Hepatocyte (in vitro differentiated cells): ENCODE results near the gene ZC3H7B. TPM values are rescaled to one million over a fixed set of nuclear protein-coding genes. Genes with fewer than 3 reads are reported as not detected.

Experiments used
- DNase-seq: peaks from one replicate; pipeline ENCODE4 v3.0.0-alpha.2; 2016; ENCODE audit warnings: low spot score
- H2AFZ ChIP-seq: fragments of 200-600 bp; sonication (generic); 2 replicates; pipeline ENCODE4 v1.6.0; 2016; ENCODE audit warnings: antibody characterized with exemption, mild to moderate bottlenecking
- H3K27ac ChIP-seq: fragments of 200-600 bp; sonication (generic); 2 replicates; pipeline ENCODE4 v1.5.1; 2016; ENCODE audit warnings: mild to moderate bottlenecking
- H3K27me3 ChIP-seq: fragments of 200-600 bp; sonication (generic); 2 replicates; pipeline ENCODE4 v1.6.1; 2016
- H3K36me3 ChIP-seq: fragments of 200-600 bp; sonication (generic); replicated peaks from 2 replicates; pipeline ENCODE4 v1.5.1; 2016; ENCODE audit warnings: low read depth; ENCODE audit not compliant: insufficient read depth
- H3K4me1 ChIP-seq: fragments of 200-600 bp; sonication (generic); 2 replicates; pipeline ENCODE4 v1.5.1; 2016; ENCODE audit warnings: mild to moderate bottlenecking, moderate library complexity; ENCODE audit not compliant: insufficient read depth
- H3K4me2 ChIP-seq: fragments of 200-600 bp; sonication (generic); 2 replicates; pipeline ENCODE4 v1.6.0; 2016
- H3K4me3 ChIP-seq: fragments of 200-600 bp; sonication (generic); 2 replicates; pipeline ENCODE4 v1.5.1; 2016; ENCODE audit warnings: mild to moderate bottlenecking
- H3K79me2 ChIP-seq: fragments of 200-600 bp; sonication (generic); 2 replicates; pipeline ENCODE4 v1.6.0; 2017; ENCODE audit warnings: mild to moderate bottlenecking
- H3K9me2 ChIP-seq: fragments of 200-600 bp; sonication (generic); replicated peaks from 2 replicates; pipeline ENCODE4 v1.6.0; 2017; ENCODE audit warnings: mild to moderate bottlenecking; ENCODE audit not compliant: insufficient read depth
- H3K9me3 ChIP-seq: fragments of 200-600 bp; sonication (generic); 2 replicates; pipeline ENCODE4 v1.5.1; 2016; ENCODE audit warnings: low read depth, mild to moderate bottlenecking
- H4K20me1 ChIP-seq: fragments of 200-600 bp; sonication (generic); 2 replicates; pipeline ENCODE4 v1.6.0; 2016; ENCODE audit warnings: mild to moderate bottlenecking; ENCODE audit not compliant: insufficient read depth, poor library complexity, severe bottlenecking
- EZH2 ChIP-seq: fragments of 200-600 bp; sonication (generic); IDR thresholded peaks from 2 replicates; pipeline ENCODE4 v1.6.1; 2016; ENCODE audit warnings: antibody characterized with exemption, mild to moderate bottlenecking, borderline replicate concordance
- EZH2phosphoT487 ChIP-seq: fragments of 200-600 bp; sonication (generic); IDR thresholded peaks from one replicate; pipeline ENCODE4 v1.6.1; 2018; ENCODE audit warnings: antibody characterized with exemption, mild to moderate bottlenecking, low read depth, moderate library complexity; ENCODE audit not compliant: unreplicated experiment, severe bottlenecking
- WGBS: methylation state at CpG from one replicate; pipeline ENCODE4 v1.1.6; 2016; ENCODE audit warnings: low lambda C conversion rate; ENCODE audit errors: missing lambda C conversion rate; 5-methylcytosine and 5-hydroxymethylcytosine counted together
- polyA plus RNA-seq: library from polyadenylated mRNA; unstranded; fragments of >200 nt; fragmentation: Nextera tagmentation; extraction: Ambion mirVana; gene quantifications from 2 replicates; pipeline ENCODE4 v1.2.1, GENCODE V29; 2016
- total RNA-seq: library from RNA; depleted of rRNA; stranded (reverse); fragments of >200 nt; gene quantifications from 2 replicates; pipeline ENCODE4 v1.2.3, GENCODE V29; 2014
- TF ChIP-seq, protein P1 (sequence below): fragments of 200-600 bp; sonication (generic); IDR thresholded peaks from 2 replicates; pipeline ENCODE4 v1.5.1; 2016; ENCODE audit warnings: antibody characterized with exemption, mild to moderate bottlenecking; ENCODE audit not compliant: poor library complexity

ZC3H7B gene
- total and polyA plus RNA-seq, 2 experiments from 2014 or later = 6.9 to 30.5 TPM

DNA sequence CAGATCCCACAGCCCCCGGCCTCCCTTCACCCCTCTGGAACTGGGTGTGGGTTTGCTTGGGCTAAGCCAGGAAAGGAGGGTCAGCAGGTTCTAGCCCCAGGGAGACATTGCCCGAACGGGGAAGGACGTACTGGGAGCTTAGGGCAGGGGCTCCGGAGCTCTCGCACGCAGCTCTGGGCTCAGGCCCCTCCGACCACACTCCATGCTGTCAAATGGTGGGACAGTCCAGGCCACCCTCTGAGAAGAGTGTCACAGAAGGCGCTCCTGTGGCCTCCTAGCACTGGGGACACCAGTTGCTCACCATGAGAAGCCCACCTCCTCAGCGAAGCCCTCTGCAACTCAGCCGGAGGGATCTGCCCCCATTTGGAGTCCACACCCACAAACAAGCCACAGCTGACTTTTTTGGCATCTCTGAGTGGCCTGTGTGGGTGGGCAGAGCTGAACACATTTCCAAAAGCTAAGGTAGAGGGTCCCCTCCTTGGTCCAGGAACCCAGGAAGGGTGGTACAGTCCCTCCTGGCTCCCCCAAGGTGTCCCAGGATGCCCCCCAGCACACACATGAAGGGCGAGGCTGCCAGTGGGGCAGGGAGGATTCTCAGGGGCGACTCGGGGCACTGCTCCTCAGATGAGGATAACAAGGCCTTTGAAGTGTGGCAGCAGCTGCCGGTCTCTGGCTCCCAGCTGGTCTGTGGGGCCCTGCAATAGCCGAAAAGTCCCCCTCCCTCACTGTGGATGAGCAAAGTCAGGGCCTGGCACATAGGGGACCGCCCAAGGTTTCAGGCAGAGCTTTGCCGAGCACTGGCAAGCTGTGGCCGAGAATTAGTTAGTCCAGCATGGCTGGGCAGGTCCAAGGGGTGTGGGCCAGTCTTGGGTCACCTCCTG lies 67.5 kb downstream of the ZC3H7B start:
- H3K4me1 ChIP-seq = peaks cover 7% of the 10 kb centered on the region
- no peak for DNase-seq
- H3K79me2 ChIP-seq = no peaks in the 10 kb centered on the region
- H4K20me1 ChIP-seq = no peaks in the 10 kb centered on the region
- no peak overlapping the region for H2AFZ ChIP-seq
- H3K4me3 ChIP-seq = no peak overlapping the region
- H3K27me3 ChIP-seq = no peaks in the 10 kb centered on the region
- no peak overlapping the region for H3K4me2 ChIP-seq
- WGBS = 94% methylated on average over 19 of the region's 19 CpGs
- no peak overlapping the region for H3K27ac ChIP-seq
- TF ChIP-seq EZH2 (no peak), EZH2phosphoT487 (no peak)
- TF ChIP-seq, protein P1, sequence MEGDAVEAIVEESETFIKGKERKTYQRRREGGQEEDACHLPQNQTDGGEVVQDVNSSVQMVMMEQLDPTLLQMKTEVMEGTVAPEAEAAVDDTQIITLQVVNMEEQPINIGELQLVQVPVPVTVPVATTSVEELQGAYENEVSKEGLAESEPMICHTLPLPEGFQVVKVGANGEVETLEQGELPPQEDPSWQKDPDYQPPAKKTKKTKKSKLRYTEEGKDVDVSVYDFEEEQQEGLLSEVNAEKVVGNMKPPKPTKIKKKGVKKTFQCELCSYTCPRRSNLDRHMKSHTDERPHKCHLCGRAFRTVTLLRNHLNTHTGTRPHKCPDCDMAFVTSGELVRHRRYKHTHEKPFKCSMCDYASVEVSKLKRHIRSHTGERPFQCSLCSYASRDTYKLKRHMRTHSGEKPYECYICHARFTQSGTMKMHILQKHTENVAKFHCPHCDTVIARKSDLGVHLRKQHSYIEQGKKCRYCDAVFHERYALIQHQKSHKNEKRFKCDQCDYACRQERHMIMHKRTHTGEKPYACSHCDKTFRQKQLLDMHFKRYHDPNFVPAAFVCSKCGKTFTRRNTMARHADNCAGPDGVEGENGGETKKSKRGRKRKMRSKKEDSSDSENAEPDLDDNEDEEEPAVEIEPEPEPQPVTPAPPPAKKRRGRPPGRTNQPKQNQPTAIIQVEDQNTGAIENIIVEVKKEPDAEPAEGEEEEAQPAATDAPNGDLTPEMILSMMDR = no peak
- no peaks in the 10 kb centered on the region for H3K9me2 ChIP-seq
- H3K9me3 ChIP-seq = no peaks in the 10 kb centered on the region
- no peaks in the 10 kb centered on the region for H3K36me3 ChIP-seq

DNA sequence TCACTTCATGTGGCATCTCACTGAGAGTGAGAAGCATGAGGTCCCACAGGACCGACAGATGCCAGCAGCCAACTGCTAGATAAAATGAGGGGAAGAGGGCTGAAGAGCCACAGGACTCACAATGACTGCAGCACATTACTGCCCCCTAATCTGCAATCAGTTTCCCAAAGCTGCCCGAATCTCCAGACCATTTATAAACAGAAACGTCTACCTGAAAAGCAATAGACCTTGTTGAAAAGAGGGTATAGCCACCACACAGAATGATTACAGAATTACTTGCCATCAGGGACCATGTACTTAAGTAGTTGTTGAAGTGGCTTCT lies 68.1 kb downstream of the ZC3H7B start:
- Histone ChIP-seq H3K4me3 (no peak overlapping the region), H3K27ac (no peak overlapping the region)

DNA sequence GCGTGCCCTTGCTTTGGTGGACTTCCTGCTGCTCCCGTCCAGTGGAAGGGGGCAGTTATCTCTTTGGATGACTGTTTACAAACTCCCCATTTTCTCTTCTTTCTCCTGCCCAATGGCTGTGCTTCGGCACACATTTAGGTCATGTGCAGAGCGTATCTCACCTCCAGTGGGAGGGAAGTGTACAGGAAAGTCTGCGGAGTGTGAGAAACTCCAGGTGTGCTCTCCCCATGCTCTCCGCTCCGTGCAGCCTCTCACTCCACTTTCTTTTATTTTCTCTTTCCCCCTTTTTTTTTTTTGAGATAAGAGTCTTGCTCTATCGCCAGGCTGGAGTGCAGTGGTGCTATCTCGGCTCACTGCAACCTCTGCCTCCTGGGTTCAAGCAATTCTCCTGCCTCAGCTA lies 68.5 kb downstream of the ZC3H7B start:
- no peaks in the 10 kb centered on the region for H3K9me2 ChIP-seq
- no peaks in the 10 kb centered on the region for H3K9me3 ChIP-seq
- H2AFZ ChIP-seq = no peak overlapping the region
- H3K27me3 ChIP-seq = no peaks in the 10 kb centered on the region
- H3K27ac ChIP-seq = no peak overlapping the region
- no peak overlapping the region for H3K4me3 ChIP-seq
- H3K79me2 ChIP-seq = no peaks in the 10 kb centered on the region
- H4K20me1 ChIP-seq = no peaks in the 10 kb centered on the region
- TF ChIP-seq, protein P1 = no peak
- H3K36me3 ChIP-seq = no peaks in the 10 kb centered on the region
- no peak overlapping the region for H3K4me2 ChIP-seq
- H3K4me1 ChIP-seq = peaks cover 7% of the 10 kb centered on the region
- WGBS = 69% methylated on average over 9 of the region's 9 CpGs
- no peak for DNase-seq

More for the DNA sequence above, 68.1 kb downstream of the ZC3H7B start:
- TF ChIP-seq EZH2phosphoT487 (no peak), EZH2 (no peak)
- TF ChIP-seq, protein P1 = no peak
- H4K20me1 ChIP-seq = no peaks in the 10 kb centered on the region
- no peak for DNase-seq
- H3K9me3 ChIP-seq = no peaks in the 10 kb centered on the region
- H2AFZ ChIP-seq = no peak overlapping the region
- H3K9me2 ChIP-seq = no peaks in the 10 kb centered on the region
- H3K4me2 ChIP-seq = no peak overlapping the region
- 77% methylated on average over 3 of the region's 3 CpGs for WGBS
- H3K27me3 ChIP-seq = no peaks in the 10 kb centered on the region
- H3K36me3 ChIP-seq = no peaks in the 10 kb centered on the region
- peaks cover 7% of the 10 kb centered on the region for H3K4me1 ChIP-seq
- H3K79me2 ChIP-seq = no peaks in the 10 kb centered on the region

DNA sequence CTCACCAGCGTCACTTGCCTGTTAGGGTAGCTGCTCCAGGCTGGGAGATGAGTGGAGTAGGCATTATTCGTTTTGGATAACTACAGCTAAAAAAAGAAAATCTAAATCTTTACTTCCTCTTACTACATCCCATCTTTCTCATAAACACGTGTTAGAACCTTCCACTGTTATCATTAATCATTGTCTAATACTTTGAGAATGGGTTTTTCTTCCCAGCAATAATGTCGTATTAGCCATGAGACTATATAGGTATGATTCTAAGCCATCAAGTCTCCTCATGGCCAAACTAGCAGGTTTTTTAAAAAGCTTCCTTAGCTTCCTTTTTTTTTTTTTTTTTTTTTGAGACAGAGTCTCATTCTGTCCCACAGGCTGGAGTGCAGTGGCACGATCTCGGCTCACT lies 76.5 kb downstream of the ZC3H7B start:
- no peak overlapping the region for H2AFZ ChIP-seq
- no peak overlapping the region for H3K4me3 ChIP-seq
- TF ChIP-seq, protein P1 = no peak
- no peak for TF ChIP-seq EZH2
- TF ChIP-seq EZH2phosphoT487 = no peak
- H3K4me2 ChIP-seq = no peak overlapping the region
- no peaks in the 10 kb centered on the region for H4K20me1 ChIP-seq
- H3K36me3 ChIP-seq = no peaks in the 10 kb centered on the region
- WGBS = 65% methylated on average over 4 of the region's 6 CpGs
- no peaks in the 10 kb centered on the region for H3K27me3 ChIP-seq
- peaks cover 11% of the 10 kb centered on the region for H3K4me1 ChIP-seq
- DNase-seq = no peak
- peaks cover 4% of the 10 kb centered on the region for H3K79me2 ChIP-seq
- no peak overlapping the region for H3K27ac ChIP-seq
- H3K9me2 ChIP-seq = no peaks in the 10 kb centered on the region
- no peaks in the 10 kb centered on the region for H3K9me3 ChIP-seq
